Stomach (tissue), 4 donors: Measurements from ENCODE around the gene TNNT1.

Experiments
- POLR2A ChIP-seq, 4 donors: fragments of 450-650 bp; IDR thresholded peaks; one replicate each; pipeline ENCODE4 v1.6.1; 2016; ENCODE audit warnings: antibody characterized with exemption in 4 of 4, control low read depth in 2 of 4, mild to moderate bottlenecking in 1 of 4, moderate library complexity in 1 of 4
- POLR2AphosphoS5 ChIP-seq, 3 donors: sonication (generic); formaldehyde crosslinking; IDR thresholded peaks; one replicate each; pipeline ENCODE4 v1.6.1; 2016; ENCODE audit warnings: antibody characterized with exemption in 3 of 3
- TF ChIP-seq, protein P1 (sequence below), 7 experiments: fragments of 450-650 bp in 4 of 7; fragments of 200-600 bp in 3 of 7; sonication (generic) in 3 of 7; IDR thresholded peaks; one replicate each; pipeline ENCODE4 v1.5.1; 2016 to 2019; ENCODE audit warnings: antibody characterized with exemption in 7 of 7, control low read depth in 2 of 7, mild to moderate bottlenecking in 1 of 7

DNA sequence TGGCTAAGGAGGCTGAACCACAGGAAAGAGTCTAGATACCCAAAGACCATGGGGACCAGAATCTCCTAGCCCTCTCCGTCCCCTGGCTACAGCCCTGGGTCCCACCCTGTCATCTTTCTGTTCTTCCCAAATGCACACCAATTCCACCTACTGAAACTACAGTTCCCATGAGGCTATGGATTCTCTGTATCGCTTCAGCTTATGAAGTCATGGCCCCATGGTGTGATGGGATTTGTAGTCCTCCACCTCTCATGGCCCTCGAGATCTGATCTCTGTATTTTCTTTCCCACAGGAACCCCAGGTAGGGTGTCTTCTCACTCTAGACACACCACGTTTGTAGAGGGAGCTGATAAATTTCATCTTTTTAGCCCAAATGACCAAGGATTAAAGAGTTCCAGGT, 48.5 kb upstream of the TNNT1 start:
- TF ChIP-seq POLR2A (IDR thresholded peaks at IDR 0.05) (no peak), POLR2AphosphoS5 (IDR thresholded peaks at IDR 0.05) (no peak)
- TF ChIP-seq, protein P1, sequence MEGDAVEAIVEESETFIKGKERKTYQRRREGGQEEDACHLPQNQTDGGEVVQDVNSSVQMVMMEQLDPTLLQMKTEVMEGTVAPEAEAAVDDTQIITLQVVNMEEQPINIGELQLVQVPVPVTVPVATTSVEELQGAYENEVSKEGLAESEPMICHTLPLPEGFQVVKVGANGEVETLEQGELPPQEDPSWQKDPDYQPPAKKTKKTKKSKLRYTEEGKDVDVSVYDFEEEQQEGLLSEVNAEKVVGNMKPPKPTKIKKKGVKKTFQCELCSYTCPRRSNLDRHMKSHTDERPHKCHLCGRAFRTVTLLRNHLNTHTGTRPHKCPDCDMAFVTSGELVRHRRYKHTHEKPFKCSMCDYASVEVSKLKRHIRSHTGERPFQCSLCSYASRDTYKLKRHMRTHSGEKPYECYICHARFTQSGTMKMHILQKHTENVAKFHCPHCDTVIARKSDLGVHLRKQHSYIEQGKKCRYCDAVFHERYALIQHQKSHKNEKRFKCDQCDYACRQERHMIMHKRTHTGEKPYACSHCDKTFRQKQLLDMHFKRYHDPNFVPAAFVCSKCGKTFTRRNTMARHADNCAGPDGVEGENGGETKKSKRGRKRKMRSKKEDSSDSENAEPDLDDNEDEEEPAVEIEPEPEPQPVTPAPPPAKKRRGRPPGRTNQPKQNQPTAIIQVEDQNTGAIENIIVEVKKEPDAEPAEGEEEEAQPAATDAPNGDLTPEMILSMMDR (IDR thresholded peaks at IDR 0.05), result no peak
